CD4-positive, CD25-positive, alpha-beta regulatory T cell (primary cell): ENCODE results near the gene MRPL48. TPM values are rescaled to one million over a fixed set of nuclear protein-coding genes. Genes with fewer than 3 reads are reported as not detected.
A peak's percentile ranks its signal among the peaks of the same experiment; 100 is the strongest.

Experiments
- ATAC-seq, 2 donors: fragments of 150-1000 bp; cut with Tn5 transposase; one replicate each; pipeline ENCODE4 v1.10.0; 2021; ENCODE audit warnings: low read depth in 2 of 2, moderate number of reproducible peaks in 2 of 2, moderate library complexity in 1 of 2
- DNase-seq, 3 donors: peaks; one replicate each; pipeline versions ENCODE4 v3.0.0 to v3.0.0-alpha.2; 2012 to 2022; ENCODE audit warnings: mixed read lengths in 1 of 3
- H3K27ac ChIP-seq: one replicate; pipeline ENCODE4 v1.7.0; 2013; ENCODE audit warnings: mild to moderate bottlenecking, low read length; ENCODE audit not compliant: insufficient read depth, poor library complexity, severe bottlenecking
- H3K27me3 ChIP-seq: one replicate; pipeline ENCODE4 v1.7.0; 2013; ENCODE audit warnings: low read length; ENCODE audit not compliant: control insufficient read depth, insufficient read depth
- H3K36me3 ChIP-seq: one replicate; pipeline ENCODE4 v1.7.0; 2013; ENCODE audit warnings: mild to moderate bottlenecking, low read length, moderate library complexity; ENCODE audit not compliant: control insufficient read depth, insufficient read depth
- H3K4me1 ChIP-seq: 2 replicates; pipeline ENCODE4 v1.7.0; 2013; ENCODE audit warnings: mild to moderate bottlenecking, low read length; ENCODE audit not compliant: insufficient read depth, control insufficient read depth, poor library complexity, severe bottlenecking
- H3K4me3 ChIP-seq: one replicate; pipeline ENCODE4 v1.7.0; 2013; ENCODE audit warnings: low read depth, mild to moderate bottlenecking, low read length, moderate library complexity
- H3K9me3 ChIP-seq, 2 experiments: 1 replicate in 1 of 2; 2 replicates in 1 of 2; pipeline ENCODE4 v1.7.0; 2013; ENCODE audit warnings: low read length in 2 of 2, mild to moderate bottlenecking in 1 of 2, moderate library complexity in 1 of 2; ENCODE audit not compliant: control insufficient read depth in 2 of 2
- H3K27ac Mint-ChIP-seq, 3 donors: one replicate each; pipeline ENCODE4 v1.8.0; 2020 to 2022; ENCODE audit warnings: mild to moderate bottlenecking in 3 of 3, mixed read lengths in 3 of 3, moderate library complexity in 2 of 3
- H3K27me3 Mint-ChIP-seq: one replicate; pipeline ENCODE4 v1.8.0; 2022; ENCODE audit warnings: mild to moderate bottlenecking, mixed read lengths
- H3K36me3 Mint-ChIP-seq: one replicate; pipeline ENCODE4 v1.8.0; 2020; ENCODE audit warnings: mixed read lengths
- H3K4me1 Mint-ChIP-seq, 4 donors: one replicate each; pipeline ENCODE4 v1.8.0; 2020 to 2022; ENCODE audit warnings: mixed read lengths in 4 of 4, mild to moderate bottlenecking in 1 of 4
- H3K4me3 Mint-ChIP-seq, 4 donors: one replicate each; pipeline ENCODE4 v1.8.0; 2020 to 2022; ENCODE audit warnings: mild to moderate bottlenecking in 4 of 4, mixed read lengths in 4 of 4, moderate library complexity in 3 of 4
- H3K9me3 Mint-ChIP-seq, 7 donors: one replicate each; pipeline ENCODE4 v1.8.0; 2020 to 2022; ENCODE audit warnings: mixed read lengths in 7 of 7, mild to moderate bottlenecking in 3 of 7, moderate library complexity in 2 of 7
- polyA plus RNA-seq, 4 donors: library from polyadenylated mRNA; unstranded; fragments of 300-500 nt; fragmentation: Illumina TruSeq; gene quantifications; one replicate each; pipeline ENCODE4 v1.2.3, GENCODE V29; 2021
- total RNA-seq: library from RNA; stranded (reverse); gene quantifications from one replicate; pipeline ENCODE4 v1.2.3, GENCODE V29; 2022

The MRPL48 gene
- total and polyA plus RNA-seq, 5 donors from 2014 or later = 25.7 to 70.8 (median 65.4) TPM

DNA sequence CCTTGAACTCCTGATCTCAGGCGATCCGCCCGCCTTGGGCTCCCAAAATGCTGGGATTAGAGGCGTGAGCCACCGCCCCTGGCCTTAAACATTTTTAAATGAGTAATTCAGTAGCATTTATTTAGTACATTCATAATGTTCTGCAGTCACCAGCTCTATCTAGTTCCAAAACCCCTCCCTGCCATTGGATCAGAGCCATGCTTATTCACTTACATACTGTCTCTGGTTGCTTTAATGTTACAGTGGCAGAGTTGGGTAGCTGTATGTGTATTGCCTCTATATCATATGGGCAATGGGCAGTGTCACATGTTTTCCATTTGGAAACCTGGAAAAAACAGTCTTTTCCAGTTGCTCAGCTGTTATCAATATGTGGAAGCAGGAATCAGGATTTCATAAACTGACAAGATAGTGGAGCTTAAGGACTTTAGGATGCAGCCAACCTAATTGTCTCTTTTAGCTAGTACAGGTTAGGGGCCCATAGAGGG is 78.5 kb downstream of the MRPL48 start:
- peaks cover 29% of the 10 kb centered on the region for H3K36me3 ChIP-seq
- H3K4me1 ChIP-seq = no peaks in the 10 kb centered on the region
- Mint-ChIP-seq H3K9me3 (peaks cover 0 to 1% (median 0%) of the 10 kb centered on the region in 7 donors), H3K36me3 (peaks cover 20% of the 10 kb centered on the region), H3K4me3 (no peak overlapping the region), H3K27ac (no peak overlapping the region), H3K4me1 (peaks cover 0 to 4% (median 1%) of the 10 kb centered on the region in 4 donors), H3K27me3 (no peaks in the 10 kb centered on the region)
- H3K27ac ChIP-seq = no peak overlapping the region
- DNase-seq = no peak
- H3K9me3 ChIP-seq = no peaks in the 10 kb centered on the region
- H3K27me3 ChIP-seq = no peaks in the 10 kb centered on the region
- ATAC-seq = no peak
- H3K4me3 ChIP-seq = no peak overlapping the region

DNA sequence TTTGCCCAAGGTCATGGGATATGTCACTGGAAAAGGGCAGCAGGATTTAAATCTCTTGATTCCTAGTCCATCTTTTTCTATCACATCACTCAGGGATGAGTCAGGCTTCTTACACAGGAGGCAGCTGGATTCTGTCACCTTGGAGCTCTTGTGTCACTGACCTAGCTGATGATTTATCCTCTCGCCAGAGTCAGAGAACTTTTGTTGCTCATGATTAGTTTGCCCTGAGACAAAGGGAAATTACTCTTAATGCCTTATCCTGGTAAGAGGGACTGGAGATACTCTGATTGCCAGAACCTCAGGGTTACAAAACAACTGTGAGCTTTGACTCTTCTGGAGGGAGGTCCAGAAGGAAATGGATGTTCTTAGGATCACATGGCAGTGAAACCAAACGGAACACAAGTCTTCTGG is 78.9 kb downstream of the MRPL48 start:
- H3K4me1 ChIP-seq = no peaks in the 10 kb centered on the region
- ATAC-seq (no peak), DNase-seq (no peak)
- H3K36me3 ChIP-seq = peaks cover 34% of the 10 kb centered on the region
- H3K9me3 Mint-ChIP-seq = peaks cover 0 to 1% (median 0%) of the 10 kb centered on the region in 7 donors
- H3K27me3 Mint-ChIP-seq = no peaks in the 10 kb centered on the region
- no peak overlapping the region for H3K4me3 ChIP-seq
- peaks cover 0 to 4% (median 1%) of the 10 kb centered on the region in 4 donors for H3K4me1 Mint-ChIP-seq
- H3K9me3 ChIP-seq = no peaks in the 10 kb centered on the region
- no peak overlapping the region for H3K27ac ChIP-seq
- no peak overlapping the region for H3K27ac Mint-ChIP-seq
- H3K4me3 Mint-ChIP-seq = no peak overlapping the region
- peaks cover 22% of the 10 kb centered on the region for H3K36me3 Mint-ChIP-seq
- H3K27me3 ChIP-seq = no peaks in the 10 kb centered on the region

DNA sequence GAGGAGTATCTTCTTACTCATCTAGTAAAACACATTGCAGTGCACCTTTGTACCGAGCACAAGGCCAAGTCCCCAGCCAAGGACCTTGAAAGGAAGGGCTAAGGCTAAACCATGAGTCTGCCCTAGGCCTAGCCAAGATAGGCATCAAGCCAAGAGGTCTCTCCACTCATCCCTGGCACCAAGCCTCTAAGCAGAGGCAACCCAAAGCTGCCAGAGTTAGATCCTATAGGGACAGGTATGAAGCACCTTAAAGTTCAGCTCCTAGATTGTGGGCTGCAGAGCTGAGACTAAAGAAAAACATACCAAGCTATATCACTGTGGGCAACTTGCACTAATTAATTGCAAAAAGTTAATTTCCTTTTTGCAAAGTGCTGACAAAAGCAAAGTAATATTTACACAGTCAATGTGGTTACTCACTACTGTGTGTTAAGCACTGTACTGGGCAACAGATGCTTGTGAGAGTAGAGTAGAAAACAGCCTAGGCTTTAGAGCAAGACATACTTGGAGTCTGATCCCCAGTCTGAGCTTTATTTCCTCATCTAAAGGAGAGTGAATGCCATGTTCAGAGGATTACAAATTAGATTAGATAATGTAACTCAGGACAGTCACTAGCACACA is 81.8 kb downstream of the MRPL48 start:
- Histone ChIP-seq H3K27me3 (no peaks in the 10 kb centered on the region), H3K9me3 (no peaks in the 10 kb centered on the region), H3K36me3 (peaks cover 41% of the 10 kb centered on the region), H3K4me3 (no peak overlapping the region), H3K27ac (no peak overlapping the region), H3K4me1 (no peaks in the 10 kb centered on the region)
- no peak for DNase-seq
- H3K4me3 Mint-ChIP-seq = no peak overlapping the region
- peak overlapping the region; percentile 31 to 92 (median 62) for H3K27ac Mint-ChIP-seq
- ATAC-seq = no peak
- peaks cover 14% of the 10 kb centered on the region for H3K36me3 Mint-ChIP-seq
- H3K9me3 Mint-ChIP-seq = peaks cover 0 to 1% (median 0%) of the 10 kb centered on the region in 7 donors
- no peaks in the 10 kb centered on the region for H3K27me3 Mint-ChIP-seq
- H3K4me1 Mint-ChIP-seq = peaks cover 0 to 11% (median 9%) of the 10 kb centered on the region in 4 donors

DNA sequence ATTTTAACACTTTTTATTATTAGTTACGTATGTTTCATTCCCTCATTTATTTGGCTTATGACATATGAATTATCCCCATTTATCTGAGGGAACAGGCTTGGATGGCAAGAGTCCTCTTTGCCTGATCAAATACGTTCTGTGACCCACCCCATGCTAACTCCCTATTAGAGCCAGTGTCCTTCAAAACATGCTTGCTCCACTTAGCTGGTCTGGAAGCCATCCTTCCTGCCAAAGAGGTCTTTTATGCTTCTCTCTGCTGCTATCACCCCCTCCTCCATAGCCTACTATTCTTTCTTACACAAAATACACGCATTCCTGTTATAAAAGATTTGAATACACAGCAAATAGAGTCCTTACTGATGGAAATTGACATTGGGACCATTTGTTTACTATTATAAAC is 82.6 kb downstream of the MRPL48 start:
- Mint-ChIP-seq H3K27me3 (no peaks in the 10 kb centered on the region), H3K9me3 (peaks cover 0 to 1% (median 0%) of the 10 kb centered on the region in 7 donors), H3K27ac (peak overlapping the region in 1 of 3 donors; percentile 35), H3K4me3 (no peak overlapping the region), H3K4me1 (peaks cover 3 to 19% (median 15%) of the 10 kb centered on the region in 4 donors), H3K36me3 (peaks cover 10% of the 10 kb centered on the region)
- no peak for ATAC-seq
- Histone ChIP-seq H3K27ac (no peak overlapping the region), H3K9me3 (no peaks in the 10 kb centered on the region), H3K27me3 (no peaks in the 10 kb centered on the region), H3K4me1 (peaks cover 6% of the 10 kb centered on the region), H3K4me3 (no peak overlapping the region), H3K36me3 (peaks cover 36% of the 10 kb centered on the region)
- DNase-seq = no peak

DNA sequence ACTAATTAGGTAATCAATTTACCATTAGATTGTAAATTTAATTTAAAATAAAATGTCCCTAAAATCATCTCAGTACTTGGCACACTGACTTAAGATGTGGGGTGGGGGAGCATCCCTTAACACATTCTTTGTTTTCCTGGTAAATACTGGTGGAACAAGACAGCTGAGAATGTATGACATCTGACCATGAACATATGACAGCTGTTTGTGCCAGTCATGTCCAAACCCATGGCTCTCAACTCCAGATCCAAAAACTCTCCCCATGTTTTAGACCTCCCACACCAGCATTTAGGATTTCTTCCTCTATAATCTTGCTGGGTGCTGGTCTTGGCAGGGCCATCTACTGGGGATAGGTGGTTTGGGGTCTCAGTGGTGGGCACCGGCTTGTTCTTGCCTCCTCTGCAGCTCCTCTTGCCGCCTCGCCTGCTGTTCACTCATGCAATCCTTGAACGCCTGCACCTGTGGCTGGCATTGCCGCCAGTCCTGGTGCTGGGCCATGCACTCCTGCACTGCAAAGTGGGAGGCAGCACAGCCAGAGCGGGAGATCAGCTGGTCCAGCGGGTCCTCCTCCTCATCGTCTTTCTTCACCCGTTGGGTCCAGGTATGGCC is 85.2 kb downstream of the MRPL48 start:
- Histone ChIP-seq H3K27me3 (no peaks in the 10 kb centered on the region), H3K4me1 (peaks cover 27% of the 10 kb centered on the region), H3K36me3 (peaks cover 36% of the 10 kb centered on the region), H3K9me3 (no peaks in the 10 kb centered on the region), H3K4me3 (no peak overlapping the region), H3K27ac (no peak overlapping the region)
- Mint-ChIP-seq H3K9me3 (no peaks in the 10 kb centered on the region), H3K4me3 (peak overlapping the region in 2 of 4 donors; percentile 24 to 53), H3K27me3 (no peaks in the 10 kb centered on the region), H3K4me1 (peaks cover 13 to 41% (median 35%) of the 10 kb centered on the region in 4 donors), H3K27ac (peak overlapping the region in 2 of 3 donors; percentile 43 to 65), H3K36me3 (peaks cover 8% of the 10 kb centered on the region)
- ATAC-seq = no peak
- DNase-seq = no peak

DNA sequence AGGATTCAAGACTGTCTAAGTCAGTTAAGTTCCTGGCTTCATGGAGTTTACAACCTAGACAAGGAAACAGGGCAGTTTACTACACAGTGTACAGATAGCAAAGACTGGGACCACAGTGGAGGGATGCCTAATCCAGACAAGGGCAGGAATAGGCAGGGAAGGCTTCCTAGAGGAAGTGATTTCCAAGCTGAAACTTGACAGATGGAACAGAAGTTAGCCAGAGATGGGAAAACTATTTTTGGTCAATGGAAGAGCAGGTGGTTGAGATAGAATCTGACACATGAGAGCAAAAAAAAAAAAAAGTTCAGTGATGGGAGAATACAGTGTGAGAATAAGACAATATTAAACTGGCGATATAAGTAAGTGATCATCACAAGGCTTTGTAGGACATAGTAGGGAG is 87.7 kb downstream of the MRPL48 start:
- H3K36me3 Mint-ChIP-seq = peaks cover 8% of the 10 kb centered on the region
- DNase-seq (no peak), ATAC-seq (no peak)
- no peak overlapping the region for H3K27ac ChIP-seq
- no peaks in the 10 kb centered on the region for H3K9me3 Mint-ChIP-seq
- peak overlapping the region; percentile 94 for H3K4me3 ChIP-seq
- no peaks in the 10 kb centered on the region for H3K27me3 ChIP-seq
- H3K27me3 Mint-ChIP-seq = no peaks in the 10 kb centered on the region
- peaks cover 31% of the 10 kb centered on the region for H3K36me3 ChIP-seq
- peak overlapping the region; percentile 99 to 100 (median 99) for H3K27ac Mint-ChIP-seq
- H3K4me1 Mint-ChIP-seq = peaks cover 17 to 51% (median 40%) of the 10 kb centered on the region in 4 donors
- H3K4me1 ChIP-seq = peaks cover 29% of the 10 kb centered on the region
- peak overlapping the region; percentile 95 to 100 (median 98) for H3K4me3 Mint-ChIP-seq
- H3K9me3 ChIP-seq = no peaks in the 10 kb centered on the region

DNA sequence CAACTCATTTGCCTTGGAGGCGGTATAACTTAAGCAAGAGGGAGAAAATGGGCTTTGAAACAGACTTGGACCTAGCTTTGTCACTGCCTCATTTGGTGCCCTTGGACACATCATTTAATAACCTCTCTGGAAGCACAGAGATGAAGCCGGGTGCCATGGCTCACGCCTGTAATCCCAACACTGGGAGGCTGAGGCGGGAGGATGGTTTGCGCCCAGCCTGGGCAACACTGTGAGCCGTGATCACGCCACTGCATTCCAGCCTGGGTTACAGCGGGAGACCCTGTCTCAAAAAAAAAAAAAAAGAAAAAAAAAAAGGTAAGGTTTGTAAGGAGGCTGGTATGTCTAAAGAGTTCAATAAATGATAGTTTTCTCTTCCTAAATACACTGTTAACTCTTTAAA is 88.2 kb downstream of the MRPL48 start:
- Mint-ChIP-seq H3K4me1 (peaks cover 17 to 51% (median 40%) of the 10 kb centered on the region in 4 donors), H3K36me3 (peaks cover 8% of the 10 kb centered on the region), H3K27me3 (no peaks in the 10 kb centered on the region), H3K9me3 (no peaks in the 10 kb centered on the region), H3K27ac (peak overlapping the region; percentile 99 to 100 (median 99)), H3K4me3 (peak overlapping the region; percentile 95 to 100 (median 98))
- ATAC-seq (no peak), DNase-seq (no peak)
- Histone ChIP-seq H3K4me1 (peaks cover 29% of the 10 kb centered on the region), H3K4me3 (peak overlapping the region; percentile 94), H3K36me3 (peaks cover 30% of the 10 kb centered on the region), H3K9me3 (no peaks in the 10 kb centered on the region), H3K27ac (peak overlapping the region; percentile 87), H3K27me3 (no peaks in the 10 kb centered on the region)
